Neural progenitor cell (in vitro differentiated cells): ENCODE results near the gene COL26A1.

Experiments used
- CTCF ChIP-seq: fragments of 200-600 bp; sonication (generic); IDR thresholded peaks from 2 replicates; pipeline ENCODE4 v1.5.1; 2017; ENCODE audit warnings: antibody characterized with exemption, mild to moderate bottlenecking
- EZH2phosphoT487 ChIP-seq: fragments of 200-600 bp; sonication (generic); IDR thresholded peaks from 2 replicates; pipeline ENCODE4 v1.6.1; 2017; ENCODE audit warnings: antibody characterized with exemption

GRCh38 chr7:101352920-101353308 is 9.8 kb upstream of the COL26A1 start:
- TF ChIP-seq CTCF: no peak
- no peak for TF ChIP-seq EZH2phosphoT487
